A673 (cell line): ENCODE results near the gene CREB5. TPM values are rescaled to one million over a fixed set of nuclear protein-coding genes. Genes with fewer than 3 reads are reported as not detected.

Source experiments
- BruUV-seq: library from RNA; stranded (reverse); fragments of 400-500 nt; replicated peaks from 2 replicates; lab custom pipeline; 2021; lab: Mats Ljungman, UMichigan
- CTCF ChIA-PET: fragments of 300-600 bp; sonication (Branson Sonifier 250); formaldehyde crosslinking; loops from one replicate; lab custom pipeline; 2022; ENCODE audit warnings: antibody characterized with exemption; lab: Charles Lee
- POLR2A ChIA-PET: fragments of 300-600 bp; sonication (Branson Sonifier 250); formaldehyde crosslinking; loops from one replicate; lab custom pipeline; 2022; ENCODE audit warnings: antibody characterized with exemption; ENCODE audit not compliant: low non-redundant PET; lab: Charles Lee
- DNase-seq: peaks from one replicate; pipeline ENCODE4 v3.0.0-alpha.2; 2015; ENCODE audit warnings: low spot score
- H3K27ac ChIP-seq: fragments of 200-600 bp; sonication (generic); 2 replicates; pipeline ENCODE4 v1.5.1; 2016; ENCODE audit warnings: mixed run types, low read depth, mild to moderate bottlenecking, mixed read lengths, antibody characterized with exemption, low read length; ENCODE audit not compliant: poor library complexity, severe bottlenecking
- H3K27me3 ChIP-seq: fragments of 200-600 bp; sonication (generic); replicated peaks from 2 replicates; pipeline ENCODE4 v1.6.1; 2017; ENCODE audit warnings: mixed run types, low read depth, mild to moderate bottlenecking, mixed read lengths, antibody characterized with exemption, low read length; ENCODE audit not compliant: insufficient read depth, poor library complexity
- H3K36me3 ChIP-seq: fragments of 200-600 bp; sonication (generic); 2 replicates; pipeline ENCODE4 v1.6.1; 2016; ENCODE audit warnings: mixed run types, mild to moderate bottlenecking, mixed read lengths, antibody characterized with exemption, low read length; ENCODE audit not compliant: insufficient read depth, poor library complexity, severe bottlenecking
- H3K4me1 ChIP-seq: fragments of 200-600 bp; sonication (generic); 2 replicates; pipeline ENCODE4 v1.6.1; 2017; ENCODE audit warnings: mixed run types, mild to moderate bottlenecking, mixed read lengths, antibody characterized with exemption, low read length; ENCODE audit not compliant: insufficient read depth, poor library complexity, severe bottlenecking
- H3K4me3 ChIP-seq: fragments of 200-600 bp; sonication (generic); 2 replicates; pipeline ENCODE4 v1.5.1; 2016; ENCODE audit warnings: low read depth, mixed run types, mild to moderate bottlenecking, mixed read lengths, low read length; ENCODE audit not compliant: poor library complexity, severe bottlenecking
- H3K9me3 ChIP-seq: fragments of 200-600 bp; sonication (generic); 2 replicates; pipeline ENCODE4 v1.6.1; 2016; ENCODE audit warnings: mixed run types, low read depth, mild to moderate bottlenecking, mixed read lengths, antibody characterized with exemption, low read length; ENCODE audit not compliant: poor library complexity, severe bottlenecking
- EZH2 ChIP-seq: fragments of 200-600 bp; sonication (generic); IDR thresholded peaks from 2 replicates; pipeline ENCODE4 v1.6.1; 2017; ENCODE audit warnings: borderline replicate concordance, low read depth, mild to moderate bottlenecking, mixed read lengths, antibody characterized with exemption, low read length; ENCODE audit not compliant: poor library complexity, severe bottlenecking
- intact Hi-C: fragments of 100-400 bp; cut with micrococcal nuclease; formaldehyde crosslinking; loops from one replicate; pipeline ENCODE4 v1.10.0; 2022; ENCODE audit not compliant: unreplicated experiment
- total RNA-seq: library from RNA; stranded (reverse); gene quantifications from 2 replicates; pipeline ENCODE4 v1.2.3, GENCODE V29; 2021
- TF ChIP-seq, protein P1 (sequence below): fragments of 300-800, 200-600 bp; sonication (generic); conservative IDR thresholded peaks from 2 replicates; pipeline ENCODE4 v1.5.1; 2017; ENCODE audit warnings: low read depth, mild to moderate bottlenecking, antibody characterized with exemption, low read length, moderate library complexity, mixed read lengths

Gene CREB5
- total RNA-seq, 1 experiment from 2014 or later: 10.3 TPM

DNA sequence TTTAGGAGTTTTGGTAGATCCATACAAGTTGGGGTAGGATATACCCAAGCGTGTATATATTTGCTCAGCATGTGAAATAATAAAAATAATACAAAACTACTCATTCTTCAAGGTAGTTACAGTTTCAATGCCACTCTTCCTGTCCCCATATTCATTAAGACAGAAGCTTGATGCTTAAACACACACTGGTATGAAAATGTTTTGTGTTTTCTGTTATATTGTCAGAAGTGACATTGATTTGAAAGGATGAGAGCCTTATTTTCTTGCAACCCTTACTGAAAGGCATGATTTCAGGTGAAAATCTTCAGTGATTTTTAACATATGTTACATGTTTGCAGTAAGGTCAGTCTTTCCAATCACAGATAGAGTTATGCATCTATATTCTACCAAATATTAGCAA is 312.2 kb downstream of the CREB5 start:
- no peaks in the 10 kb centered on the region for H3K4me1 ChIP-seq
- H3K4me3 ChIP-seq: no peak overlapping the region
- ChIA-PET POLR2A (no interaction called here), CTCF (no interaction called here)
- no peak for DNase-seq
- no peaks in the 10 kb centered on the region for H3K27me3 ChIP-seq
- TF ChIP-seq, protein P1, sequence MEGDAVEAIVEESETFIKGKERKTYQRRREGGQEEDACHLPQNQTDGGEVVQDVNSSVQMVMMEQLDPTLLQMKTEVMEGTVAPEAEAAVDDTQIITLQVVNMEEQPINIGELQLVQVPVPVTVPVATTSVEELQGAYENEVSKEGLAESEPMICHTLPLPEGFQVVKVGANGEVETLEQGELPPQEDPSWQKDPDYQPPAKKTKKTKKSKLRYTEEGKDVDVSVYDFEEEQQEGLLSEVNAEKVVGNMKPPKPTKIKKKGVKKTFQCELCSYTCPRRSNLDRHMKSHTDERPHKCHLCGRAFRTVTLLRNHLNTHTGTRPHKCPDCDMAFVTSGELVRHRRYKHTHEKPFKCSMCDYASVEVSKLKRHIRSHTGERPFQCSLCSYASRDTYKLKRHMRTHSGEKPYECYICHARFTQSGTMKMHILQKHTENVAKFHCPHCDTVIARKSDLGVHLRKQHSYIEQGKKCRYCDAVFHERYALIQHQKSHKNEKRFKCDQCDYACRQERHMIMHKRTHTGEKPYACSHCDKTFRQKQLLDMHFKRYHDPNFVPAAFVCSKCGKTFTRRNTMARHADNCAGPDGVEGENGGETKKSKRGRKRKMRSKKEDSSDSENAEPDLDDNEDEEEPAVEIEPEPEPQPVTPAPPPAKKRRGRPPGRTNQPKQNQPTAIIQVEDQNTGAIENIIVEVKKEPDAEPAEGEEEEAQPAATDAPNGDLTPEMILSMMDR: no peak
- TF ChIP-seq EZH2: no peak
- no peak overlapping the region for H3K27ac ChIP-seq
- BruUV-seq: no TSS peak
- intact Hi-C loops: no loop called here
- H3K9me3 ChIP-seq: no peaks in the 10 kb centered on the region
- H3K36me3 ChIP-seq: no peaks in the 10 kb centered on the region

DNA sequence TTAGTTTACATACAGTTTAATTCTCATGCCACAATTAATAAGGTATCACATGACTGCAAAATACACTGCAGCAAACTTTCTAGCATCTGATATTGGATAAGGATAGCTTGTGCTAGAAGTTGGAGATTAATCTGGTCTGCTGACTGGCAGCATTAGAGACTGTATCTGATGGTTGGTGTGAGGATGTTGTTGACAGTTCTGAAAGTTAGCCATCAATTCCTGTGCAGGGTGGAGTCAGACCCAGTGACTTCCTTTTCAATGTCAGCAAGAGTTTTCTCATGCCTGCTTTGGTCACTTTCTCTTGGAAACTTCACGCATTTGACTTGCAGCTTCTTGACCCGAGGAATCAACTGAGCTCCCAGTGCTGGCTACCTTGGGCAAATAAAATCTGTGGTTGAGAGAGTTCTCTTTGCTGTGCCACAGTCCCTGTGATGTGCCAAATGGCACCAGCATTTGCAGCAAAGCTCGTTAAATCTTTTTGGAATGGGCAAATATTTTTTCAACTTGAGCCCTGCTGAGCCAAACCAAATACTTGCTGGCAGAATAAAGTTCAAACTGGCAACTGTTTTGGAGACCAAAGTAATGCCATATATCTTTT is 312.8 kb downstream of the CREB5 start:
- TF ChIP-seq, protein P1: no peak
- no peak for TF ChIP-seq EZH2
- CTCF ChIA-PET: no interaction called here
- POLR2A ChIA-PET: no interaction called here

DNA sequence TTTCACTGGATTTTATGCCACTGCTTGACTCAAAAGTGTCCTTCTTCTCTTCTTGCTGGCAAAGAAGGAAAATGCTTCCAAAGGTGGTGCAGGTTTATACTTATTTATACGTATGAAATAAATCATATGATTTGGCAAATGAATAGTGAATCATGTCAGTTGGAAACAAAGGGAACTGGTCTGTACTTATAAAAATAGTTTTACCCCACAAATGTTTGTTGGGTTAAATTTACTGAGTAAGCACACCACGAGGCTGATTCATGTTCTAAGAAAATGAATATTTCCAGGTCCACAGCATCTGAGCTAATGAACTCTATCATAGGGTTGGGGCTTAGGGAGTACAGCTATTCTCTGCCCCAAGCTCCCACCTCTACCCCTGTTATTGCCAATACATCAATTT is 313.6 kb downstream of the CREB5 start:
- BruUV-seq: no TSS peak
- Histone ChIP-seq H3K36me3 (no peaks in the 10 kb centered on the region), H3K4me3 (no peak overlapping the region), H3K9me3 (no peaks in the 10 kb centered on the region), H3K27me3 (no peaks in the 10 kb centered on the region), H3K4me1 (no peaks in the 10 kb centered on the region), H3K27ac (no peak overlapping the region)
- ChIA-PET CTCF (no interaction called here), POLR2A (no interaction called here)
- intact Hi-C loops: no loop called here
- TF ChIP-seq EZH2: no peak
- TF ChIP-seq, protein P1: no peak
- no peak for DNase-seq

More for the DNA sequence above, 312.8 kb downstream of the CREB5 start:
- H3K36me3 ChIP-seq: no peaks in the 10 kb centered on the region
- intact Hi-C loops: no loop called here
- no peaks in the 10 kb centered on the region for H3K9me3 ChIP-seq
- no peak overlapping the region for H3K4me3 ChIP-seq
- H3K4me1 ChIP-seq: no peaks in the 10 kb centered on the region
- H3K27me3 ChIP-seq: no peaks in the 10 kb centered on the region
- H3K27ac ChIP-seq: no peak overlapping the region
- no peak for DNase-seq
- BruUV-seq: no TSS peak
